Esophagus muscularis mucosa (tissue), 4 donors: Measurements from ENCODE around the gene FBN1. TPM values are rescaled to one million over a fixed set of nuclear protein-coding genes. Genes with fewer than 3 reads are reported as not detected.

ENCODE experiments used
- DNase-seq: peaks from one replicate; pipeline ENCODE4 v3.0.0-alpha.2; 2017; ENCODE audit errors: extremely low spot score
- H3K27ac ChIP-seq, 4 donors: fragments of 200-600 bp; sonication (generic); replicated peaks in 1 of 4; 1 replicate in 3 of 4; 2 replicates in 1 of 4; pipeline ENCODE4 v1.5.1; 2016 to 2019; ENCODE audit warnings: mild to moderate bottlenecking in 1 of 4
- H3K27me3 ChIP-seq, 4 donors: fragments of 200-600 bp; sonication (generic); one replicate each; pipeline versions ENCODE4 v1.5.1 to v1.6.0; 2016 to 2019
- H3K36me3 ChIP-seq, 4 donors: fragments of 200-600 bp; sonication (generic); one replicate each; pipeline ENCODE4 v1.5.1; 2016 to 2019
- H3K4me1 ChIP-seq, 4 donors: fragments of 200-600 bp; sonication (generic); one replicate each; pipeline ENCODE4 v1.5.1; 2016 to 2019
- H3K4me3 ChIP-seq, 4 donors: fragments of 200-600 bp; sonication (generic); 1 replicate in 2 of 4; 2 replicates in 2 of 4; pipeline ENCODE4 v1.5.1; 2016 to 2019; ENCODE audit warnings: mild to moderate bottlenecking in 4 of 4, moderate library complexity in 1 of 4
- H3K9me3 ChIP-seq, 4 donors: fragments of 200-600 bp; sonication (generic); 1 replicate in 3 of 4; 2 replicates in 1 of 4; pipeline ENCODE4 v1.5.1; 2016 to 2019
- EP300 ChIP-seq: sonication (generic); formaldehyde crosslinking; IDR thresholded peaks from one replicate; pipeline ENCODE4 v1.6.1; 2017; ENCODE audit warnings: antibody characterized with exemption
- POLR2A ChIP-seq: fragments of 450-650 bp; IDR thresholded peaks from one replicate; pipeline ENCODE4 v1.6.1; 2017; ENCODE audit warnings: antibody characterized with exemption, moderate library complexity, mild to moderate bottlenecking, low read depth
- POLR2AphosphoS5 ChIP-seq, 2 donors: sonication (generic); formaldehyde crosslinking; IDR thresholded peaks; one replicate each; pipeline ENCODE4 v1.6.1; 2017; ENCODE audit warnings: antibody characterized with exemption in 2 of 2
- WGBS: methylation state at CpG from one replicate; pipeline ENCODE4 v1.1.5; 2018; 5-methylcytosine and 5-hydroxymethylcytosine counted together
- intact Hi-C: fragments of 100-400 bp; cut with DNase I; formaldehyde crosslinking; loops from one replicate; pipeline ENCODE4 v1.15.1; 2023
- total RNA-seq, 4 donors: library from RNA; depleted of rRNA; stranded (reverse); fragments of >200 nt; gene quantifications; one replicate each; pipeline versions ENCODE4 v1.1.0 to v1.2.1, GENCODE V29; 2016
- TF ChIP-seq, protein P1 (sequence below), 3 experiments: fragments of 200-600 bp in 2 of 3; fragments of 450-650 bp in 1 of 3; sonication (generic) in 2 of 3; IDR thresholded peaks; one replicate each; pipeline ENCODE4 v1.5.1; 2017 to 2019; ENCODE audit warnings: antibody characterized with exemption in 3 of 3, mild to moderate bottlenecking in 2 of 3, moderate library complexity in 1 of 3

Gene FBN1
- total RNA-seq, 4 donors from 2014 or later, result 159 to 253 (median 226) TPM

DNA sequence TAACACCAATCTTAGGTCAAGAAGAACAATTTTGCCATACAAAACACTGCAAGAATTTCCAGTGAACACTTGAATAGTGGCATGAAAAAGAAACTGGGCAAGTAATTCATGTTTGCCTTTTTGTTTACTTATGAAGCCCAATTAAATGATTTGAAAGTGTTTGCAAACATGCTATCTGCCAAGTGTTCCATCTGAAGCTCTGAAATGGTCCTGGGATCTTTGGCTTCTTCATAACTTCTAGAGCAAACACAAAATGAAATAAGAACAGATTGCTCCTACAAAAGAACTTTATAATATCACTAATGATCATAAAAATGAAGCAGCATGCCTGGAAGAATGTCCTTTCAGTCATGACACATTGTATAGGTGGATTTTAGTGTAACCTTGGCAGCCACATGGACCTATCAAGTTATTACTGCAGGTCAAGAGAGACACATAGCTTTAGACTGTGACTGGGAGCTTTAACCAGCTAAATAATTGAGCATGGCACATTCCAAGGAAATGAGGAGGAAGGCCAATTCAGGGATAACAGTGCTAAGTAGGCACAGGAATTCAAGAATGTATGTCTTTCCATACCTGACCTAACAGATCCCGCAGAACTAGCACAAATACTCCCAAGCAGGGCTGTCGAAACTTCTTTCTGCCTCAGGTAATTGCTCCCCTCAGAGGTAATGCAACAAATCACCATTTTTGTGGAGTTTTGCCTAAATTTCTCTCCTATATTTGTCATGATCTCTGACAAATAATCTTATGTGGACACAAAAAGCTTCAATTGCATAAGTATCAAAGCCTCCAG, 169.7 kb downstream of the FBN1 start:
- TF ChIP-seq, protein P1, sequence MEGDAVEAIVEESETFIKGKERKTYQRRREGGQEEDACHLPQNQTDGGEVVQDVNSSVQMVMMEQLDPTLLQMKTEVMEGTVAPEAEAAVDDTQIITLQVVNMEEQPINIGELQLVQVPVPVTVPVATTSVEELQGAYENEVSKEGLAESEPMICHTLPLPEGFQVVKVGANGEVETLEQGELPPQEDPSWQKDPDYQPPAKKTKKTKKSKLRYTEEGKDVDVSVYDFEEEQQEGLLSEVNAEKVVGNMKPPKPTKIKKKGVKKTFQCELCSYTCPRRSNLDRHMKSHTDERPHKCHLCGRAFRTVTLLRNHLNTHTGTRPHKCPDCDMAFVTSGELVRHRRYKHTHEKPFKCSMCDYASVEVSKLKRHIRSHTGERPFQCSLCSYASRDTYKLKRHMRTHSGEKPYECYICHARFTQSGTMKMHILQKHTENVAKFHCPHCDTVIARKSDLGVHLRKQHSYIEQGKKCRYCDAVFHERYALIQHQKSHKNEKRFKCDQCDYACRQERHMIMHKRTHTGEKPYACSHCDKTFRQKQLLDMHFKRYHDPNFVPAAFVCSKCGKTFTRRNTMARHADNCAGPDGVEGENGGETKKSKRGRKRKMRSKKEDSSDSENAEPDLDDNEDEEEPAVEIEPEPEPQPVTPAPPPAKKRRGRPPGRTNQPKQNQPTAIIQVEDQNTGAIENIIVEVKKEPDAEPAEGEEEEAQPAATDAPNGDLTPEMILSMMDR (IDR thresholded peaks at IDR 0.05), result no peak
- TF ChIP-seq EP300, result no peak
- TF ChIP-seq POLR2A, result no peak
- TF ChIP-seq POLR2AphosphoS5 (IDR thresholded peaks at IDR 0.05), result no peak
- H3K36me3 ChIP-seq, result peaks cover 10 to 65% (median 29%) of the 10 kb centered on the region in 4 donors
- intact Hi-C loops, result loop anchor here (10.0 kb wide), 1 partner anchor 169 kb away; the partner anchor contains the start of gene FBN1

DNA sequence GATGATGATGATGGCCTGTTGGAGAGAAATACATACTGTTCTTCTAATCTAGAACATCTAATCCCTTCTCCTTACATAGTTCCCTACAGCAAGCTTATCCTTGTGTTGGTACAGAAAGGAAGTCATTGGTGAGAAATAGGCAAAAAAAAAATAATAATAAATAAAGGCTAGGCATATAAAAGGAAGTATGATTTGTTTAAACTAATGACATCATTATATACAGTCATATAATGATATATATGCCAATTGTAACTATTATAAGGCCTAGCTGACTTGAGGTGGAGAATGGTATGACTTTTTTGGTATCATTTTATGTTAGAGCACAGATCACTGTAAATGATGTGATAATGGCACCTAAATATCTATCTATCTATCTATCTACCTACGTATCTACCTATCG, 171.8 kb downstream of the FBN1 start:
- WGBS, result 87% methylated on average over 2 of the region's 2 CpGs
- no peaks in the 10 kb centered on the region for H3K9me3 ChIP-seq
- no peaks in the 10 kb centered on the region for H3K27me3 ChIP-seq
- TF ChIP-seq POLR2A (no peak), POLR2AphosphoS5 (IDR thresholded peaks at IDR 0.05) (no peak), EP300 (no peak)
- TF ChIP-seq, protein P1 (IDR thresholded peaks at IDR 0.05), result no peak
- peaks cover 0 to 35% (median 31%) of the 10 kb centered on the region in 4 donors for H3K4me1 ChIP-seq
- intact Hi-C loops, result loop anchor here (10.0 kb wide), 1 partner anchor 171 kb away; the partner anchor contains the start of gene FBN1
- no peak for DNase-seq
- peaks cover 22 to 70% (median 43%) of the 10 kb centered on the region in 4 donors for H3K36me3 ChIP-seq
- H3K4me3 ChIP-seq, result no peak overlapping the region
- peak overlapping the region in 1 of 4 donors; percentile 19 for H3K27ac ChIP-seq

More for the DNA sequence above, 169.7 kb downstream of the FBN1 start:
- H3K27ac ChIP-seq, result no peak overlapping the region
- 100% methylated on average over 2 of the region's 2 CpGs for WGBS
- no peak overlapping the region for H3K4me3 ChIP-seq
- H3K27me3 ChIP-seq, result no peaks in the 10 kb centered on the region
- DNase-seq, result no peak
- H3K4me1 ChIP-seq, result peaks cover 0 to 26% (median 21%) of the 10 kb centered on the region in 4 donors
- H3K9me3 ChIP-seq, result no peaks in the 10 kb centered on the region

DNA sequence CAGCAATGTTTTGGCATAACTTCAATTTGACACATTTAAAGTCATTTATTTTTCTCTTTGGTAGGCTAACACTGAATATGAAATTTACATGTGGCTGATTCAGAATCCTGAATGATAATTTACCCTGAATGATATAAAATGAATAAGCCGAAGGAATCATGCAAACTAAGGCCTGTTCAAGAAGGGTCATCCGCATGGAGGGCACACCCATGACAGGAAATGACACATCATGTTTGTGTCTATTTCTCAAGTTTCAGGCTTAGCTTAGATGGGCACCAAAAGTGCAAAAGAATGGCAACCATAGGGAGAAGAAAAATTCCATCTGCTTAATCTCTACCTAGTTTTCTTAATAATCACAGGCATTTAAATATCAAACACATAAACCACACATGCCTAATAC, 172.8 kb downstream of the FBN1 start:
- H3K27ac ChIP-seq, result peak overlapping the region in 3 of 4 donors; percentile 24 to 56 (median 54)
- intact Hi-C loops, result loop anchor here (10.0 kb wide), 1 partner anchor 172 kb away; the partner anchor contains the start of gene FBN1

DNA sequence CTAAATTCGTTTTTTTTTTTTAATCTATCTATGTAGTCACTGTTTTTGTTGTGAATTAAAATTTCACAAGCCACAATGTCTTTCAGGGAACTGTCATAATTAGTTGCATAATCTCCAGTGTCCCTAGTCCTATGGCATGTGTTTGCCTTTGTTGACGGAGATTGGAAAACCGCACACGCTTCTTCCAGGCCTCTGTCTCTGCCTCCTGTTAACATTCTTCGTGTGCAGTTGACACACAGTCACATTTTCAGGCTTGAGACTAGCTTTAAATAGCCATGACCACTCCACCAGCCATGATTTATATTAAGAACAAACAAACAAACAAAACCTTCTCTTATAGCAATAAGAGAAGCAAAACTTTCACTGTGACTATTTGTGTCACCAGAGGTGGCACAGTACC, 174.4 kb downstream of the FBN1 start:
- Histone ChIP-seq H3K4me1 (peaks cover 0 to 46% (median 40%) of the 10 kb centered on the region in 4 donors), H3K27me3 (no peaks in the 10 kb centered on the region), H3K27ac (peak overlapping the region; percentile 24 to 56 (median 46)), H3K36me3 (peaks cover 47 to 86% (median 59%) of the 10 kb centered on the region in 4 donors), H3K4me3 (no peak overlapping the region), H3K9me3 (no peaks in the 10 kb centered on the region)
- no peak for DNase-seq
- intact Hi-C loops, result loop anchor here (10.0 kb wide), 1 partner anchor 174 kb away; the partner anchor contains the start of gene FBN1
- TF ChIP-seq POLR2AphosphoS5 (IDR thresholded peaks at IDR 0.05) (peak; percentile 9 to 26), POLR2A (no peak)
- 72% methylated on average over 5 of the region's 5 CpGs for WGBS

More for the DNA sequence above, 172.8 kb downstream of the FBN1 start:
- Histone ChIP-seq H3K36me3 (peaks cover 30 to 70% (median 50%) of the 10 kb centered on the region in 4 donors), H3K27me3 (no peaks in the 10 kb centered on the region), H3K4me3 (no peak overlapping the region), H3K9me3 (no peaks in the 10 kb centered on the region), H3K4me1 (peaks cover 0 to 35% (median 28%) of the 10 kb centered on the region in 4 donors)
- DNase-seq, result peak; percentile 31
- TF ChIP-seq POLR2AphosphoS5 (IDR thresholded peaks at IDR 0.05), result peak in 1 of 2 donors; percentile 3
- TF ChIP-seq EP300, result no peak
- 79% methylated on average over 2 of the region's 2 CpGs for WGBS

DNA sequence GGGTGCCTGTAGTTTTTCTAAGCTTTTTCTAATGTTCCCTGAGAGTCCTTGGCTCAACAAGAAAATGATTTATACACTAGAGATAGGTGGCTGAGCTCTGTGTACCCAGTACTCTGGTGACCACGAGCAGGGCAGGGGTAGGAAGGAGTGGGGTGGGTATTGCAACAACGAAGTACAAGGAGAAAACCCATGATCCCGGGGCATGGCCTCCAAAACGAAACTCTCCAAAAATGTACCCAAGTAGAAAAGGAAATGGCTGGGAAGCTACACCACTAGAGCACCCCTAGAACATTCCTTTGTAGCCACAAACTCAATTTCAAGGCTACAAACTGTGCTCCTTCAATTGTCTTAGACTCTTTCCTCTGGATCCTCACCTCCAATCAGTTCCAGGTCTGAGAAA, 175.4 kb downstream of the FBN1 start:
- intact Hi-C loops, result loop anchor here (10.0 kb wide), 1 partner anchor 175 kb away; the partner anchor contains the start of gene FBN1
- Histone ChIP-seq H3K9me3 (no peaks in the 10 kb centered on the region), H3K4me1 (peaks cover 0 to 48% (median 46%) of the 10 kb centered on the region in 4 donors), H3K27ac (peak overlapping the region in 3 of 4 donors; percentile 18 to 25 (median 24)), H3K36me3 (peaks cover 56 to 95% (median 67%) of the 10 kb centered on the region in 4 donors), H3K4me3 (no peak overlapping the region), H3K27me3 (no peaks in the 10 kb centered on the region)
- TF ChIP-seq POLR2A (no peak), EP300 (no peak), POLR2AphosphoS5 (IDR thresholded peaks at IDR 0.05) (no peak)
- TF ChIP-seq, protein P1 (IDR thresholded peaks at IDR 0.05), result no peak
- no peak for DNase-seq
- 80% methylated on average over 4 of the region's 4 CpGs for WGBS
